HG03342 (cell line): ENCODE measurements around the gene C5.
"Not testable (repeated sequence)": the region's sequence is repeated elsewhere in the genome, so short reads cannot be mapped to it uniquely, and the experiment has no call there.

ENCODE experiments used
- ATAC-seq: cut with Tn5 transposase; IDR thresholded peaks from one replicate; pipeline ENCODE4 v1.9.1; 2021; ENCODE audit warnings: mild to moderate bottlenecking, moderate library complexity; ENCODE audit not compliant: unreplicated experiment

Gene C5

GRCh38 chr9:121050128-121050988, at the start of gene C5:
TSS of gene C5 (minus strand) at chr9:121050275. CDS start at chr9:121050246, 29 bp downstream.
- ATAC-seq = no peak

GRCh38 chr9:121098567-121099198, 48.6 kb upstream of the C5 start:
- ATAC-seq = no peak

GRCh38 chr9:121095057-121095456, 45.0 kb upstream of the C5 start:
- no peak for ATAC-seq

- ATAC-seq = not testable (repeated sequence)
Measured at GRCh38 chr9:121090743-121091142, 40.7 kb upstream of the C5 start.

- ATAC-seq = no peak
Measured at GRCh38 chr9:121088576-121088975, 38.5 kb upstream of the C5 start.

- ATAC-seq = no peak
Measured at GRCh38 chr9:121085661-121086060, 35.6 kb upstream of the C5 start.

- ATAC-seq = no peak
Measured at GRCh38 chr9:121082075-121082474, 32.0 kb upstream of the C5 start.

GRCh38 chr9:121075251-121076036, 25.4 kb upstream of the C5 start:
- peak; percentile 3 for ATAC-seq

- ATAC-seq = peak; percentile 65
Measured at GRCh38 chr9:121074370-121075250, 24.5 kb upstream of the C5 start, which contains the start of gene CNTRL. TSS of gene CNTRL (plus strand) at chr9:121074955. CDS start at chr9:121088327, 13,372 bp downstream.

- ATAC-seq = no peak
Measured at GRCh38 chr9:121073038-121073437, 23.0 kb upstream of the C5 start.

- peak; percentile 45 for ATAC-seq
Measured at GRCh38 chr9:121071756-121072421, 21.8 kb upstream of the C5 start.

GRCh38 chr9:121071370-121071755, 21.3 kb upstream of the C5 start:
- peak; percentile 20 for ATAC-seq

- ATAC-seq = no peak
Measured at GRCh38 chr9:121069396-121069795, 19.3 kb upstream of the C5 start.

- ATAC-seq = no peak
Measured at GRCh38 chr9:121067640-121068039, 17.6 kb upstream of the C5 start.

- ATAC-seq = no peak
Measured at GRCh38 chr9:121066850-121067249, 16.8 kb upstream of the C5 start.

- no peak for ATAC-seq
Measured at GRCh38 chr9:121059998-121060636, 10.0 kb upstream of the C5 start.

GRCh38 chr9:121059513-121059912, 9.4 kb upstream of the C5 start:
- no peak for ATAC-seq

GRCh38 chr9:121057821-121058220, 7.7 kb upstream of the C5 start:
- ATAC-seq = no peak

- peak; percentile 61 for ATAC-seq
Measured at GRCh38 chr9:121055642-121056143, 5.6 kb upstream of the C5 start.
